SKM-1 treated with dmso at 0.1 percent for 144 hours (cell line): ENCODE results near the gene TUBGCP6.

ENCODE experiments used
- DNase-seq: peaks from one replicate; lab custom pipeline; 2025; ENCODE audit not compliant: unreplicated experiment; lab: John Stamatoyannopoulos, UW

TUBGCP6 gene

DNA sequence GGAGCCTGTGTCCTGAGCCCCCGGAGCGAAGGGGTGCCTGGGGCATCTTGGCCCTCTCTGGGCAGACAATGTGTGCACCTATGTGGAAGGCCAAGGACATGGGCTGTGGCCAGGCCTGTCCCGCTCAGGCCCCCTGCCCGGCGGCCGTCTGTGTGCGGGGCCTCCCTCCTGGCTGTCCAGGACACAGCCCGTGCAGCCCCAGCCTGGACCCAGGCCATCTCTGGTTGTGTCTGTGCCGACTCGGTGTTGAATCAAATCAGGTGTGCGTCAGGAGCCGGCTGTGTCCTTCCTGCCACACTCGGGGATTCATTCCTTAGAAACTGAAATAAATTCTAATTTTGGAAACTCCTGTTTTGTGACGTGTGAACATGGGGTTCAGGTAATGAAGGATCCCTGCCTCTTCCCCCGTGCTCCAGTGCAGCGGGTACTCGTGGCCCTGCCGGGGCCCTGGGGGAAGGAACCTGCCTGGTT is 45.5 kb downstream of the TUBGCP6 start:
- DNase-seq = no peak

GRCh38 chr22:50198624-50199017 is 46.2 kb downstream of the TUBGCP6 start:
- DNase-seq = no peak

DNA sequence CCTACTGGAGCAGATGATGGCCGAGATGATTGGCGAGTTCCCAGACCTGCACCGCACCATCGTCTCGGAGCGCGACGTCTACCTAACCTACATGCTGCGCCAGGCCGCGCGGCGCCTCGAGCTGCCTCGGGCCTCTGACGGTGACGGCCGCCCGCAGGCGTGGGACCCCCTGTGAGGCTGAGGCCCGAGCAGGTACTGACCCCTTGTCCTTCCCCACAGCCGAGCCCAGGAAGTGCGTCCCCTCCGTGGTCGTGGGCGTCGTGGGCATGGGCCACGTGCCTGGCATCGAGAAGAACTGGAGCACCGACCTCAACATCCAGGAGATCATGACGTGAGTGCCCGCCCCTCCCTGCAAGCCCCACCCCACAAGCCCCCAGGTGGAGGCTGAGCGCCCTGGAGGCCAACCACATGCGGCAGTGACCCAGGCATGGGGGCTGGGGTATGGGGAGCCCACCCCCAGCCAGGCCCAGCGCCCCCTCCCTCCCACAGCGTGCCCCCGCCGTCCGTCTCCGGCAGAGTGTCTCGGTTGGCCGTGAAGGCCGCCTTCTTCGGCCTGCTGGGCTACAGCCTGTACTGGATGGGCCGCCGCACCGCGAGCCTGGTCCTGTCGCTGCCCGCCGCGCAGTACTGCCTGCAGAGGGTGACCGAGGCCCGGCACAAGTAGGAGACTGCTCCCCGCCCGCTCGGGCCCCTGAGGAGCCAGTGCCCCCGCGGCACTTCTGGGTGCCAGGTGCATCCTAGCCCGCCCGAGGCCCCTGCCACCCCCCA is 46.8 kb downstream of the TUBGCP6 start:
- no peak for DNase-seq

DNA sequence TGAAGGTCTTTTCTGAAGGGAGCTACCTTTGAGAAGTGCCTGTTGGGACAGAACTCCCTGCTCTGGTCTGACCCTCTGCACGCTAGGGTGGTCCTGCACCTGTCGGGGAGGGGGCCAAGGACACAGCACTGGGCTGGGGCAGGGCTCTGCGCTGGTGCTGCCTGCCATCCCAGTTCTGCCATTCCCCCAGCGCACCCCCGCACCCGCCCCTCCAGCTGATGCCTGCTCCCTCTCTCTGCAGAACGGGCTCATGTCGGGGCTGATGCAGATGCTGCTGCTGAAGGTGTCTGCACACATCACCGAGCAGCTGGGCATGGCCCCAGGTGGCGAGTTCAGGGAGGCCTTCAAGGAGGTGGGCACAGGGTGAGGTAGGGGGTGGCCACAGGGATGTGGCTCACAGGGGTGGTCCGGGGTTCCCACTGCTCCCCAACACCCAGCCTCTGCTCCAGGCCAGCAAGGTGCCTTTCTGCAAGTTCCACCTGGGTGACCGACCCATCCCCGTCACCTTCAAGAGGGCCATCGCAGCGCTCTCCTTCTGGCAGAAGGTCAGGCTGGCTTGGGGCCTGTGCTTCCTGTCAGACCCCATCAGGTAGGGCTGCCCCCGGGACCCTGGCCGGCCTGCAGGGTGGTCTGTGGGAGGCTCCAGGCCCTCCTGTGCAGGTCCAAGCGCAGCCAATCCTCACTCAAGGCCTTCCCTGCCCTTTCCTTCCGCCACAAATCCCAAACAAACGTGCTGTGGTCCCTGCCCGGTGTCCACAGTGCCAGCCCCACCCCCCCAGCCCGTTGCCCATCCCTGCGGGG is 47.6 kb downstream of the TUBGCP6 start:
- DNase-seq = no peak

DNA sequence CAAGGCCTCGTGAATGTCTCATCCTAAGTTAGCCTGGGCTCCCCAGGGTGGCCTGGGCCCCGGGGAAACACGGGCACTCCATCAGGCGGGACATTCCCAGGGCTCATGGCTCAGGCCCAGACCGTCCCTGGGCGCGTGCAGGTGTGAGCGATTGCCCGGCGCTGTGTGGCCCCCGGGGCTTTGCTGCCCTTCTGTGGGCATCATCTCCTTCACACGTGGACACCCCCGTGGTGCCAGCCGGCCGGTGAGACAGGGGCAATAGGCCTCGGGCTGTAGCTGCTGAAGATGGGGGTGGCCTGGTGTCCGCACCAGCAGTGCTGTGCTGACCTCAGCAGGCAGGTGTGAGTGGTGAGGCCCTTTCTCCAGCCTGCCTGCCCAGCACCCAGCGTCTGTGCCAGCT is 48.6 kb downstream of the TUBGCP6 start:
- DNase-seq = no peak

- DNase-seq = no peak
Measured at GRCh38 chr22:50194037-50194805, 50.6 kb downstream of the TUBGCP6 start.

GRCh38 chr22:50193621-50194020 is 51.2 kb downstream of the TUBGCP6 start:
- DNase-seq = no peak

DNA sequence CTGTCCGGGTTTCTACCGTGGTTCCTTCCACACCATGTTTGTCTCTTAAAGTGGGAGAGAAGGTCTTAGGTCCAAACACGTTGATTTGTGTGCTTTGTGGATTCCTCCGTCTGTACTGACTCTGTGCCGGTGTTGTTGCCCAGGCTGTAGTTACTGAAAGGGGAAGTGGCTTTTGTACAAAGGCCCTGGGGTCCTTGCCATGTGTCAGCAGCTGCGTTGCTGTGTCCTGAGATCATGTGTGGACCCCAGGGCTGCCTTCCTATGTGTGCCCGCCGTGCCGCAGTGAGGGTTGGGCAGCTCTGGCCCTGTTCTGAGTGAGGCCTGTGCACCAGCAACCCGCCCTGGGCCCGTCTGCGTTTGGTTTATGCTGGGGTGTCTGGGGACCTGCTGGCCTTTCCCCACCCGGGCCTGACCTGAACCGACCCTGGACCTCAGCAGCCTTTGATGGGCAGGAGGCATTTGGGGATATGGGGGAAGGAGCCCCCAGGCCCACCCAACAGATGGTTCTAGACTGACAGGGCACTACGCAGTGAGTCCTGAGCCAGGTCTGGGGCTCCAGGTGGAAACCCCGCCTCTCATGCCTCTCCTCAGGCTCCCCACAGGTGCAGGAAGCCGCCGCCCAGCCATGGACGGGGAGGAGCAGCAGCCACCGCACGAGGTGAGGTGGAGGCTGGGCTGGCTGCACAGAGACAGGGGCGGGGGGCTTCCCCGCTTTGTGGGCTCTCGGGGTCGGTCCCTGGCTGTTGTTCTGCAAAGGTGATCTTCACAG is 52.2 kb downstream of the TUBGCP6 start:
- DNase-seq = peak; percentile 35

- DNase-seq = peak; percentile 88
Measured at GRCh38 chr22:50190941-50191741, 53.7 kb downstream of the TUBGCP6 start.

- peak; percentile 93 for DNase-seq
Measured at GRCh38 chr22:50190182-50190940, 54.5 kb downstream of the TUBGCP6 start.

DNA sequence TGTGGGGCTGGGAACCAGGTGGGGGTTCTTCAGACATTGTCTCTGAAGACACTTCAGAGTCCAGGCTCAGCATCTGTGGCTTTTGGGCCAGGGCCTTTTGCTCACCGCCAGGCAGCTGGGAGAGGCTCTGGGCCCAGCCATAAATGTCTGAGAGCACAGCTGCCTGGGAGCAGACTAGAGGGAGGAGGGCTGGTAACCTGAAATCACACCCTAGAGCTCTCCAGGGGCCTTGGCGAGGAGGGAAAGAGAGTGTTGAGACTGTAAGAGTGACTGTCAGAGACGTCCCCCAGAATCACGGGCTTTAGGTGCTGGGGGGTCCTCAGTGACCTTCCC is 55.0 kb downstream of the TUBGCP6 start:
- DNase-seq = no peak

- no peak for DNase-seq
Measured at GRCh38 chr22:50189184-50189848, 55.5 kb downstream of the TUBGCP6 start.

GRCh38 chr22:50188356-50188755 is 56.5 kb downstream of the TUBGCP6 start:
- DNase-seq = no peak

- no peak for DNase-seq
Measured at GRCh38 chr22:50186761-50187523, 57.9 kb downstream of the TUBGCP6 start.

DNA sequence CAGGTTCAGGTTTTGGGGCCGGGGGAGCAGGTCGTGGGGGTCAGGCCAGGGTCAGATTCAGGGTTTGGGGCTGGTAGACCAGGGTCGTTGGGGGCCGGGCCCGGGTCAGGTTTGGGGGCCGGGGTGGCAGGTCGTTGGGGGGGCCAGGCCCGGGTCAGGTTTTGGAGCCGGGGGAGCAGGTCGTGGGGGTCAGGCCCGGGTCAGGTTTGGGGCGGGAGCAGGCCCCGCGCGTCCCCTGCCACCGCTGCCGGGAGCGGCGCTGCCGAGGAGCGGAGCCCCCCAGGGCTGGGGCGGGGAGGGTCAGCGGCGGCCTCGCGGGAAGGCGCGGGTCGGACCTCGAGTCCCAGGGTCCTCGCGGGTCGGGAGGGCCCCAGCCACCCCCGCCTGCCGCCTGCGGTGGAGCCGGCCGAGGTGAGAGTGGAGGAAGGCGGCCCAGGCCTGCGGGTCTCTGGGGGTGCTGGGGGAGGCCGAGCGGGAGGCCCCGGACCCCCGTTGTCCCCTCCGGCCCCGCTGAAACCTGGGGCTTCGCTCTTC is 58.6 kb downstream of the TUBGCP6 start:
- no peak for DNase-seq

DNA sequence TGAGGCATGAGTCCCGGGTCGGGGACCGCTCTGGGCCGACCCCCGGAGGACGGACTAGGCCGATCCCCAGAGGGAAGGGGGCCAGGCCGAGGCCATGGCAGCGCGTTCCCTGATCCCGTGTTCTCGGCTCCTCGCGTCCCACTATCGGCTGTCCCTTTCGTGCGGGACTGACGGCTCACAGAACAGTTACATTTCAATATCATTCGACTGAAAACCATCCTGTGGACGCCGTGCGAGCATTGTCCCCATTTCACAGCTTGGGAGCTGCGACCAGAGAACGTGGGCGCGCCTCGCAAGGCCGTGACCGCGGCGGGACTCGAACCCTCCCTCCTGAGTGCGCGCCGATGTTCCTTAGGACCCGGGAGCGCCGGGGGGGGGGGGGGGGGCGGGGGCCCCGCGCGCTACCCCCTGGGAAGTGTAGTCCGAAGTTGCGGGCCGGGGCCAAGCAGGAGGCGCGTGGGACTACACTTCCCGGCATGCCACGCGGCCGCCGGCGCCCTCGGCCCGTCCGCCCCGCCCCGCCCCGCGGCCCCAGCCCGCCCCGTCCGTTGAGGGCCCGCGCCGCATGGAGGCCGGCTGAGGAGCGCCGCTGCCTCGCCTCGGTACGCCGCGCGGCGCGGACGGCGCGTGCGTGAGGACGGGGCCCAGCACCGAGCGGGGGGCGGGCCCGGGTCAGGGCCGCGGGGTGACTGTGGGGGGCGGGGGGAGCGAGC is 59.3 kb downstream of the TUBGCP6 start, which contains the start of gene TRABD:
TRABD (plus strand) TSS at position 539 of the 713 bp plus-strand sequence. CDS start 7,148 bp downstream, outside the sequence.
- peak; percentile 81 for DNase-seq

DNA sequence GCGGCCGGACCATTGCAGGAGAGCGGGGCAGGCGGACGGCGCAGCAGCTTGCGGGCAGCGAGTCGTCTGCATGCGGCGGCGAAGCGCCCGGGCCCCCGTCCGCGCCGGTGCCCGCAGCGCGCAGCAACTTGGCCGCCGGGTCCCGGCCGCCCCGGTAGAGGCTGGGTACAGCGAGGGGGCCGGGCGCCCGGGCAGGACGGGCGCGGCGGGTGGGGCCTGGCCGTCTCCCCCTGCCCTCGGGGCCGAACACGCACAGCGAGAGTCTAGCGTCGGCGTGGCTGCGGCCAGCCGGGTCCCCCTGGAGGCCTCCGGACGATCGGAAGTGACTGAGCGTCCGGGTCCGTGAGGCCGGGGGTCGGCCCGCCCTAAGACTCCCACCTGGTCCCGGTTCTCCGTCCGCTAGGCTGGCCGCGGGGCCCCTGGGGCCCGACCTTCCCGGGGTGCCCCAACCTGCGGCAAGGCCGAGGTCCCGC is 59.9 kb downstream of the TUBGCP6 start:
- no peak for DNase-seq
